Fibroblast of lung (primary cell): ENCODE measurements around the gene KIF25. TPM values are rescaled to one million over a fixed set of nuclear protein-coding genes. Genes with fewer than 3 reads are reported as not detected.

Experiments used
- DNase-seq, 2 donors: peaks; one replicate each; pipeline versions ENCODE4 v3.0.0 to v3.0.0-alpha.2; 2010; ENCODE audit warnings: low read depth in 2 of 2
- H2AFZ ChIP-seq: 2 replicates; pipeline ENCODE4 v1.5.1; 2012; ENCODE audit warnings: low read length, control low read depth, inconsistent platforms
- H3K27ac ChIP-seq: 2 replicates; pipeline ENCODE4 v1.5.1; 2011; ENCODE audit warnings: low read length, control low read depth; ENCODE audit not compliant: insufficient read depth
- H3K27me3 ChIP-seq: 2 replicates; pipeline ENCODE4 v1.5.1; 2011; ENCODE audit warnings: mild to moderate bottlenecking, low read length; ENCODE audit not compliant: control insufficient read depth, insufficient read depth
- H3K36me3 ChIP-seq: 2 replicates; pipeline ENCODE4 v1.5.1; 2011; ENCODE audit warnings: low read length; ENCODE audit not compliant: control insufficient read depth, insufficient read depth
- H3K4me1 ChIP-seq: 2 replicates; pipeline ENCODE4 v1.5.1; 2011; ENCODE audit warnings: low read length; ENCODE audit not compliant: control insufficient read depth, insufficient read depth; ENCODE audit errors: extremely low read depth
- H3K4me2 ChIP-seq: 2 replicates; pipeline ENCODE4 v1.5.1; 2011; ENCODE audit warnings: low read length, control low read depth; ENCODE audit not compliant: insufficient read depth; ENCODE audit errors: extremely low read depth
- H3K4me3 ChIP-seq, 4 experiments: fragments of 200-600 bp in 1 of 4; sonication (generic) in 1 of 4; replicated peaks in 1 of 4; 2 replicates each; pipeline ENCODE4 v1.5.1; 2011 to 2016; ENCODE audit warnings: low read length in 4 of 4, low read depth in 3 of 4, mild to moderate bottlenecking in 3 of 4, control low read depth in 2 of 4, inconsistent platforms in 1 of 4, mixed read lengths in 1 of 4; ENCODE audit not compliant: insufficient read depth in 1 of 4; ENCODE audit errors: control extremely low read depth in 1 of 4
- H3K79me2 ChIP-seq: 2 replicates; pipeline ENCODE4 v1.5.1; 2012; ENCODE audit warnings: mild to moderate bottlenecking, low read length, inconsistent platforms; ENCODE audit not compliant: control insufficient read depth, insufficient read depth
- H3K9ac ChIP-seq: 2 replicates; pipeline ENCODE4 v1.5.1; 2011; ENCODE audit warnings: mild to moderate bottlenecking, low read length, control low read depth; ENCODE audit not compliant: insufficient read depth
- H3K9me3 ChIP-seq: 2 replicates; pipeline ENCODE4 v1.5.1; 2012; ENCODE audit warnings: low read depth, low read length; ENCODE audit not compliant: control insufficient read depth, insufficient read depth
- H4K20me1 ChIP-seq: 2 replicates; pipeline ENCODE4 v1.5.1; 2011; ENCODE audit warnings: low read length; ENCODE audit not compliant: control insufficient read depth, insufficient read depth; ENCODE audit errors: extremely low read depth
- EZH2 ChIP-seq: IDR thresholded peaks from 2 replicates; pipeline ENCODE4 v1.5.1; 2012; ENCODE audit warnings: low read length, control low read depth, mild to moderate bottlenecking; ENCODE audit errors: missing control alignments
- polyA plus RNA-seq, 2 donors: library from polyadenylated mRNA; depleted of rRNA in 1 of 2; stranded (reverse) in 1 of 2; unstranded in 1 of 2; fragments of >200 nt; gene quantifications; 2 replicates each; pipeline ENCODE4 v1.2.1, GENCODE V29; 2011 to 2012; ENCODE audit warnings: missing spikeins in 1 of 2
- total RNA-seq: library from RNA; depleted of rRNA; stranded (reverse); fragments of >200 nt; gene quantifications from 2 replicates; pipeline ENCODE4 v1.2.1, GENCODE V29; 2014
- TF ChIP-seq, protein P1 (sequence below), 2 donors: IDR thresholded peaks in 1 of 2; conservative IDR thresholded peaks in 1 of 2; 1 replicate in 1 of 2; 2 replicates in 1 of 2; pipeline ENCODE4 v1.5.1; 2011 to 2012; ENCODE audit warnings: low read length in 2 of 2, control low read depth in 1 of 2, inconsistent platforms in 1 of 2, low read depth in 1 of 2, mild to moderate bottlenecking in 1 of 2

Gene KIF25
- total and polyA plus RNA-seq, 2 donors (not counting 1 experiment from before 2014, with no cell fraction given): 0.33 TPM; not detected in 1

- Histone ChIP-seq H3K79me2 (no peaks in the 10 kb centered on the region), H4K20me1 (no peaks in the 10 kb centered on the region)
Measured at GRCh38 chr6:167962711-167963110, 34.8 kb upstream of the KIF25 start.

DNA sequence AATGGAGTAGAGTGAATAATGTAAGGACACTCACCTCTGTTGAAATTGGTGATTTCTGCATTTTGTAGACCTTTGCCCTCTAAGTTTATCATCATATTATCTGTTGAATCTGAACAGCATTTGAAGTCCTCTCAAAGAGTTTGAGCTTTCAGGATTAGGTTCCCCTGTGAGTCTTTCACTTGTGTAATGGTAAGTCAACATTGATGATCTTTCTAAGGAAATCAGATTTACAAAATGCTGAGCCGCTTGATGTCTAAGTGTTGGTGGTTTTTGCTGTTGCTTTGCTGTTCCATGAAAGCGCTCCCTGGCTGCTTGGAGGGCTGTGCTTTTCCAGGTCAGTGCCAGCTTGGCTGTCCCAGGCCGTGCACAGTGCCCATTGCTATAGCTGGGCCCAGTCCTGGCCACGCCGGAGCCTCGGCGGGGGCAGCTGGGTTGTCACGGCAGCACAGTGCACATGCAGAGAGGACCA is 33.8 kb upstream of the KIF25 start:
- peaks cover 3% of the 10 kb centered on the region for H3K36me3 ChIP-seq
- H3K9ac ChIP-seq: no peak overlapping the region
- H3K4me2 ChIP-seq: no peak overlapping the region
- no peaks in the 10 kb centered on the region for H3K79me2 ChIP-seq
- no peaks in the 10 kb centered on the region for H3K4me1 ChIP-seq
- H3K27ac ChIP-seq: no peak overlapping the region
- no peaks in the 10 kb centered on the region for H3K9me3 ChIP-seq
- DNase-seq: no peak
- no peaks in the 10 kb centered on the region for H3K27me3 ChIP-seq
- H4K20me1 ChIP-seq: no peaks in the 10 kb centered on the region
- no peak overlapping the region for H3K4me3 ChIP-seq
- no peak overlapping the region for H2AFZ ChIP-seq
- TF ChIP-seq, protein P1, sequence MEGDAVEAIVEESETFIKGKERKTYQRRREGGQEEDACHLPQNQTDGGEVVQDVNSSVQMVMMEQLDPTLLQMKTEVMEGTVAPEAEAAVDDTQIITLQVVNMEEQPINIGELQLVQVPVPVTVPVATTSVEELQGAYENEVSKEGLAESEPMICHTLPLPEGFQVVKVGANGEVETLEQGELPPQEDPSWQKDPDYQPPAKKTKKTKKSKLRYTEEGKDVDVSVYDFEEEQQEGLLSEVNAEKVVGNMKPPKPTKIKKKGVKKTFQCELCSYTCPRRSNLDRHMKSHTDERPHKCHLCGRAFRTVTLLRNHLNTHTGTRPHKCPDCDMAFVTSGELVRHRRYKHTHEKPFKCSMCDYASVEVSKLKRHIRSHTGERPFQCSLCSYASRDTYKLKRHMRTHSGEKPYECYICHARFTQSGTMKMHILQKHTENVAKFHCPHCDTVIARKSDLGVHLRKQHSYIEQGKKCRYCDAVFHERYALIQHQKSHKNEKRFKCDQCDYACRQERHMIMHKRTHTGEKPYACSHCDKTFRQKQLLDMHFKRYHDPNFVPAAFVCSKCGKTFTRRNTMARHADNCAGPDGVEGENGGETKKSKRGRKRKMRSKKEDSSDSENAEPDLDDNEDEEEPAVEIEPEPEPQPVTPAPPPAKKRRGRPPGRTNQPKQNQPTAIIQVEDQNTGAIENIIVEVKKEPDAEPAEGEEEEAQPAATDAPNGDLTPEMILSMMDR (conservative IDR thresholded peaks at IDR 0.05 in 1 of 2, IDR thresholded peaks at IDR 0.05 in 1 of 2; ENCODE audit: low read depth in 1 of 2, low read length in 2 of 2): no peak
- TF ChIP-seq EZH2: no peak

More at GRCh38 chr6:167962711-167963110, 34.8 kb upstream of the KIF25 start:
- Histone ChIP-seq H3K27me3 (no peaks in the 10 kb centered on the region), H3K4me2 (no peak overlapping the region), H2AFZ (no peak overlapping the region), H3K9ac (no peak overlapping the region), H3K27ac (no peak overlapping the region), H3K4me3 (no peak overlapping the region), H3K36me3 (peaks cover 3% of the 10 kb centered on the region), H3K4me1 (no peaks in the 10 kb centered on the region), H3K9me3 (no peaks in the 10 kb centered on the region)
- TF ChIP-seq EZH2: no peak
- TF ChIP-seq, protein P1 (conservative IDR thresholded peaks at IDR 0.05 in 1 of 2, IDR thresholded peaks at IDR 0.05 in 1 of 2; ENCODE audit: low read depth in 1 of 2, low read length in 2 of 2): no peak
- no peak for DNase-seq

- Histone ChIP-seq H3K27me3 (no peaks in the 10 kb centered on the region), H3K4me3 (no peak overlapping the region), H4K20me1 (no peaks in the 10 kb centered on the region), H3K4me1 (no peaks in the 10 kb centered on the region), H3K9ac (no peak overlapping the region), H3K4me2 (no peak overlapping the region), H2AFZ (no peak overlapping the region), H3K79me2 (no peaks in the 10 kb centered on the region), H3K27ac (no peak overlapping the region), H3K36me3 (peaks cover 3% of the 10 kb centered on the region), H3K9me3 (no peaks in the 10 kb centered on the region)
- TF ChIP-seq, protein P1 (conservative IDR thresholded peaks at IDR 0.05 in 1 of 2, IDR thresholded peaks at IDR 0.05 in 1 of 2; ENCODE audit: low read depth in 1 of 2, low read length in 2 of 2): no peak
- TF ChIP-seq EZH2: no peak
- DNase-seq: no peak
Measured at GRCh38 chr6:167965592-167966539, 31.6 kb upstream of the KIF25 start.
